T47D (cell line): ENCODE data around the gene P3H4.
A peak's percentile ranks its signal among the peaks of the same experiment; 100 is the strongest.

Experiments
- DNase-seq, 2 experiments: peaks; one replicate each; pipeline versions ENCODE4 v3.0.0 to v3.0.0-alpha.2; 2011 to 2012; ENCODE audit warnings: low read depth in 1 of 2, low spot score in 1 of 2
- JUND ChIP-seq: IDR thresholded peaks from 2 replicates; pipeline ENCODE4 v1.6.1; 2012; ENCODE audit warnings: low read depth
- in situ Hi-C: cut with HindIII; loops from 2 replicates; pipeline ENCODE4 v1.10.0; 2016; ENCODE audit warnings: low sequenced_read_pairs, low pct_unique_long_range_greater_than_20kb

Gene P3H4

DNA sequence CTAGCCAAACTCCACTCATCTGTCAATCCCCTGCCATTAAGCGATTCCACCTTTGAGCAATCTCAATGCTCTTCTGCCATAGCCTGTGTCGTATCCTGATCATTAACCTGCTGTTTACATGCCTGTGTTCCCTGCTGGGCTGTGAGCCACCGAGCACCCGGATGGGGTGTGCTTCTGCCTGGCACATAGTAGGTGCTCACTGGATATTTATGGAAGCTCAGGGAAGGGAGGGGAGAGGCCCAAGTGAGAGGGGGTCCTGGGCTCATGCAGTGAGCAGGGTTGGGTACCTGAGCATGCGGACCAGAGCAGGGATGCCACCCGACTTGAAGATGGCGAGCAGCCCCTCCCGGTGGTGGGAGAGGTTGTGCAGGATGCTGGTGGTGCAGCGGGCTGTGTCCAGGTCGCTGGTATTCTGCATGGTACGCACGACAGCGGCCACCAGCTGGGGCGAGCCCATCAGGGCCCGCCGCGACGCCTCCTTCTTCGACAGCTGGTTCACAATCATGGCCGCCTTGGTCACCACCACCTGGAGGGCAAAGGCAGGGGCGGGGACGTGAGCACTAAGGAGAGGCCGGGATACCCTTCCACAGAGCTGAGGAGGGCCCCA is 43.0 kb downstream of the P3H4 start:
- in situ Hi-C loops, result no loop called here
- no peak for TF ChIP-seq JUND
- DNase-seq, result no peak

DNA sequence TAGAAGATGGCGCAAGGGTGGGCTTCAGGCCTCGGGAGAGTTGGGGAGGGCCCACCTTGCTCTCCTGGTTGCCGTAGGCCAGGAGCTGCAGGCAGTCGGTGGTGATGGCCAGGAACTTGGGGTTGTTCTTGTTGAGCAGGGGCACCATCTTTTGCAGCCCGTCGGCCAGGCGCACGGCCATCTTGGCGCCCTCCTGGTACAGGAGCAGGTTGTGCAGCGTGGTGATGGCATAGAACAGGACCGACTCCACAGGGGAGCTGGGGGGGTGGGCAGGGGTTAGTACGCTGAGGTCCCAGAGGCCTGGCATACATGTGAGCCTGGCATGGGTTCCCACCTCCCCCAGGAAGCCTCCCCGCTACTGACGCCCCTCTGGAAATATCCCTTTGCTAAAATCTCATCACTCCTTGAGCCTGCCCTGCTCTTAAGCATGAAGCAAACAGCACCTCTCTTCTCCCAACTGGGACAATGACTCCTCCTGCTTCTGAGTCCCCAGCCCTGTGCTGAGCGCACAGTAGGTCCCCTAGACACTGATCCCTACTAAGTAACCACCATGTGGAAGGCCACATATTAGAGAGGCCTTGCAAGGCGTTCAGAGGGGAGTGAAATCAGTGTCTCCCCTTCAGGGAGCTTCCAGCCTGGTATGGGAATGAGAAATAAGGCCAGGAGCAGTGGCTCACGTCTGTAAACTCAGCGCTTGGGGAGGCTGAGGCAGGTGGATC is 44.3 kb downstream of the P3H4 start:
- no peak for DNase-seq
- in situ Hi-C loops, result no loop called here
- no peak for TF ChIP-seq JUND

DNA sequence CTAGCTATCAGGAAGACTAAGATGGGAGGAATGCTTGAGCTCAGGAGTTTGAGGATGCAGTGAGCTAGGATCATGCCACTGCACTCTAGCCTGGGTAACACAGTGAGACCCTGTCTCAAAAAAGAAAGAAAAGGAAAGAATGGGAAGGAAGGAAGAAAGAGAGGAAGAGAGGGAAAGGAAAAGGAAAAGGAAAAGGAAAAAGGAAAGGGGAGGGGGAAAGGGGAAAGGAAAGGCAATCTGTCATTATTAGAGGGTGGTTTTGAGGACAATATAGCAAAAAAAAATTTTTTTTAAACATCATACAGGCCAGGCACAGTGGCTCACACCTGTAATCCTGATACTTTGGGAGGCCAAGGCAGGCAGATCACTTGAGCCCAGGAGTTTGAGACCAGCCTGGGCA is 45.6 kb downstream of the P3H4 start:
- in situ Hi-C loops, result no loop called here
- no peak for DNase-seq
- no peak for TF ChIP-seq JUND

DNA sequence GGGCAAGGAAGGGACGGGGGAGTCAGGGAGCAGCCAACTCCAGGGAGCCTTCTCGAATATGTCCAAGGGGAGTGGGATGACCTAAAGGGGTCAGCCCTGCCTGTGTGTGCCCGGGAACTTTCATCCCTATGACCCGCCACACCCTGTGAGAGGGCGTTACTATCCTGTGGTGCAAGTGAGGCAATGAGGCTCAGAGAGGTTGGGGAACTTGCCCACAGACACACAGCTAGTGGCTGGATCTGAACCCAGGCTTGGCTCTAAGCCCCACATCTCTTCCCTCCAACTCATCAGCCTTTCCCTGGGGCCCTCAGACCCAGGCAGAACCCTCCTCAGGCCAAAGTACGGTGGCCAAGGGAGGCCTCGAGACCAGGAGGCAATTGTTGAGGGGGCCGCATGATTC is 48.4 kb downstream of the P3H4 start:
- DNase-seq, result no peak
- TF ChIP-seq JUND, result no peak
- in situ Hi-C loops, result no loop called here

DNA sequence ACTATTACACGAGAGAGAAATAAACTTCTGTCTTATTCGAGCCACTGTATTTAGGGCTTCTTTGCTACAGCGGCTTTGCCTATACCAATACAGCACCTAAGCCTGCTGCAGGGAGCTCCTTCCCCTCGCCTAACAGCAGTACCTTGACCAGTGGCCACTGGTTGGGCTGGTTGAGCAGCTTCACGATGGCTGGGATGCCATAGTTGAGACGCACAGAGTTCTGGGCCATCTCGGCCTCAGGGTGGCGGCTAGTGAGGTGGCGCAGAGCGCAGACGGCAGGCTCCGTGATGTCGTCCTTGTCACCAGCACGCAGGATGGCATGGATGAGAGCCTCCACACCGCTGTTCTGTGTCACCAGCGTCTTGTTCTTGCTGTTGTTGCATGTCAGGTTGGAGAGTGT is 48.9 kb downstream of the P3H4 start:
- no peak for TF ChIP-seq JUND
- in situ Hi-C loops, result no loop called here
- peak in 1 of 2 experiments; percentile 55 for DNase-seq

DNA sequence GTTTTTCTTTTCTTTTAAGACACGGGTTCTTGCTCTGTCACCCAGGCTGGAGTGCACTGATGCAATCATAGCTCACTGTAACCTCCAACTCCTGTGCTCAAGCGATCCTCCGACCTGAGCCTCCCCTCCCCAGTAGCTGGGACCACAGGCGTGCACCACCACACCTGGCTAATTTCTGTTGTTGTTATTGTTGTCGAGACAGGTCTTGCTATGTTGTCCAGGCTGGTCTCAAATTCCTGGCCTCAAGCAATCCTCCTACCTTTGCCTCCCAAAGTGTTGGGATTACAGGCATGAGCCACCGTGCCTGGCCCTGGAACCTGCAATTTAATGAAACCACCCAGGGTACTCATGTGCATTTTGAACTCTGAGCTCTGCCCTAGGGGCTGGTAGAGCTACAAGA is 49.4 kb downstream of the P3H4 start:
- in situ Hi-C loops, result no loop called here
- TF ChIP-seq JUND, result no peak
- no peak for DNase-seq

DNA sequence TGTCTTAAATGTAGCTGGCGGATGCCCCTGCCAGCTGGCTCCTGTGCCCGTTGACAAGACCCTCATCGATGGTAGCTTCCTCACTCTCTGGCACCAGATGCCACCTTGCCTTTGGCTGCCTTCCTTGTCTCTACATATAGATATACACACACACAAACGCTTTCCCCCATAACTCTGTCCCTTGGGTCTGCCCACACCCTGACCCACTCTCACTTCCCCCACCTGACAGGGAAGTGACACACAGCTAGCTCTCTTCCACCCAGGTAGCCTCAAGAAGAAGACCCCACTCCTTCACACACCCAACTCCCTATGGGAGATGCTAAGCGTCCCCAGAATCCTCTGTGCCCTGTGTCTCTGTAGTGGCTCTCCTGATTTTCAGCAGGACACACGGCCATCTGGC is 50.9 kb downstream of the P3H4 start:
- no peak for TF ChIP-seq JUND
- in situ Hi-C loops, result no loop called here
- DNase-seq, result no peak

DNA sequence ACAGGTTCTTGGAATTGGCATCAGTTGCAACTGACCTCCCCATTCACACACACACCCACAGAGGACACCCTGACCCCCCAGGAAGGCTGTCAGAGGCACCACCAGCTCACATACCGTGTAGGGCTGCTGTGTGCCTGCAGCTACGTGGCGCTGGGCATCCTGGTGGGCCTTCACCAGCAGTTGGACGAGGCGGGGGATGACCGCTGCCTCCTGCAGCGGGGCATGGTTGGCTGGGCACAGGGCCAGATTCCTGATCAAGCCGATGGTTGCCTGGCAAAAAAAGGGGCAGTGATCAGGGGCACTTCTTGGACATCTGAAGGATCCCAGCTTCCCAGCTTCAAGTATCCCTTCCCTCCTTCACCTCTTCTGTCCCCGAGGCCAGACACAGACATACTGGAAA is 53.1 kb downstream of the P3H4 start:
- DNase-seq, result no peak
- no peak for TF ChIP-seq JUND
- in situ Hi-C loops, result no loop called here

DNA sequence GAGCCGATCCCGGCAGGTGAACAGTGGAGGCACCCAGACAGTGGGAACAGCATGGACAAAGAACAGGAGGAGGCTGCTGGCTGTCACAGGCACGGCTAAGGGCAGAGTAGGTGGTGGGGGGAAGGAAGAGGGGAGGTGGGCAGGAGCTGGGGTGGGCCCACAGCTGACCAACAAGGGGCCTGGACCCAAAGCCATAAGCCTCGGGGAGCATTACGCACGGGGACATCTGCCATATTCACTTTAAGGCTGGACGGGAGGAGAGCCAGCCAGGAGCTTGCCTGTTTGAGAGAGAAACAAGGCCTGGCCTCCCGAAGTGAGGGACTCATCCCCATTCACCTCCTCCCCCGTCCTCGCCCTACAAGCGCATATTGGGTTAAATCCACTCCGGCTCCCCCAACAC is 57.7 kb downstream of the P3H4 start:
- no peak for DNase-seq
- in situ Hi-C loops, result no loop called here
- no peak for TF ChIP-seq JUND
